Trophoblast cell (in vitro differentiated cells and primary cell): ENCODE results near the gene MAPK8IP2.
"Not testable (repeated sequence)": the region's sequence is repeated elsewhere in the genome, so short reads cannot be mapped to it uniquely, and the experiment has no call there.

Source experiments
- DNase-seq, 2 donors: peaks; one replicate each; pipeline ENCODE4 v3.0.0-alpha.2; 2016
- H2AFZ ChIP-seq: 2 replicates; pipeline ENCODE4 v1.6.1; 2013; ENCODE audit warnings: low read length, moderate library complexity, mild to moderate bottlenecking; ENCODE audit not compliant: insufficient read depth, poor library complexity
- H2AK5ac ChIP-seq: 2 replicates; pipeline ENCODE4 v1.6.1; 2013; ENCODE audit warnings: mild to moderate bottlenecking, low read length
- H2BK120ac ChIP-seq: 2 replicates; pipeline ENCODE4 v1.6.1; 2013; ENCODE audit warnings: low read length, mild to moderate bottlenecking, moderate library complexity; ENCODE audit not compliant: insufficient read depth, poor library complexity
- H2BK12ac ChIP-seq: 2 replicates; pipeline ENCODE4 v1.6.1; 2013; ENCODE audit warnings: mild to moderate bottlenecking, low read length, moderate library complexity
- H2BK5ac ChIP-seq: 2 replicates; pipeline ENCODE4 v1.6.1; 2013; ENCODE audit warnings: low read length, low read depth, moderate library complexity, mild to moderate bottlenecking; ENCODE audit not compliant: poor library complexity
- H3K14ac ChIP-seq: 2 replicates; pipeline ENCODE4 v1.6.1; 2013; ENCODE audit warnings: mild to moderate bottlenecking, low read length
- H3K18ac ChIP-seq: 2 replicates; pipeline ENCODE4 v1.6.1; 2013; ENCODE audit warnings: mild to moderate bottlenecking, low read length
- H3K23ac ChIP-seq: 2 replicates; pipeline ENCODE4 v1.6.1; 2013; ENCODE audit warnings: low read length
- H3K27ac ChIP-seq: 2 replicates; pipeline ENCODE4 v1.5.1; 2013; ENCODE audit warnings: low read depth, mild to moderate bottlenecking, inconsistent platforms, low read length, moderate library complexity
- H3K27me3 ChIP-seq: 2 replicates; pipeline ENCODE4 v1.6.1; 2013; ENCODE audit warnings: inconsistent platforms, mild to moderate bottlenecking, low read length, moderate library complexity; ENCODE audit not compliant: insufficient read depth
- H3K36me3 ChIP-seq, 2 experiments: 1 replicate in 1 of 2; 2 replicates in 1 of 2; pipeline ENCODE4 v1.6.1; 2013; ENCODE audit warnings: low read length in 2 of 2, mild to moderate bottlenecking in 2 of 2, moderate library complexity in 1 of 2; ENCODE audit not compliant: insufficient read depth in 2 of 2, control insufficient read depth in 1 of 2
- H3K4ac ChIP-seq: 2 replicates; pipeline ENCODE4 v1.6.1; 2013; ENCODE audit warnings: low read depth, mild to moderate bottlenecking, low read length, moderate library complexity
- H3K4me1 ChIP-seq, 2 experiments: 1 replicate in 1 of 2; 2 replicates in 1 of 2; pipeline ENCODE4 v1.6.1; 2013; ENCODE audit warnings: low read length in 2 of 2, mild to moderate bottlenecking in 2 of 2, moderate library complexity in 1 of 2; ENCODE audit not compliant: insufficient read depth in 2 of 2, control insufficient read depth in 1 of 2
- H3K4me2 ChIP-seq: 2 replicates; pipeline ENCODE4 v1.6.1; 2013; ENCODE audit warnings: inconsistent platforms, mild to moderate bottlenecking, low read length, moderate library complexity
- H3K4me3 ChIP-seq: 2 replicates; pipeline ENCODE4 v1.5.1; 2013; ENCODE audit warnings: mild to moderate bottlenecking, low read depth, low read length, inconsistent platforms
- H3K79me1 ChIP-seq: one replicate; pipeline ENCODE4 v1.6.1; 2013; ENCODE audit warnings: low read length
- H3K79me2 ChIP-seq: 2 replicates; pipeline ENCODE4 v1.6.1; 2013; ENCODE audit warnings: low read length, mild to moderate bottlenecking; ENCODE audit not compliant: control insufficient read depth, insufficient read depth, poor library complexity
- H3K9ac ChIP-seq: 2 replicates; pipeline ENCODE4 v1.6.1; 2013; ENCODE audit warnings: mild to moderate bottlenecking, low read length
- H3K9me3 ChIP-seq: 2 replicates; pipeline ENCODE4 v1.6.1; 2013; ENCODE audit warnings: low read depth, mild to moderate bottlenecking, control low read depth, inconsistent platforms, low read length; ENCODE audit not compliant: insufficient read depth
- H4K12ac ChIP-seq: 2 replicates; pipeline ENCODE4 v1.6.1; 2013; ENCODE audit warnings: low read depth, mild to moderate bottlenecking, low read length, moderate library complexity
- H4K8ac ChIP-seq: 2 replicates; pipeline ENCODE4 v1.6.1; 2013; ENCODE audit warnings: low read depth, mild to moderate bottlenecking, low read length, moderate library complexity
- H4K91ac ChIP-seq: one replicate; pipeline ENCODE4 v1.6.1; 2013; ENCODE audit warnings: low read depth, mild to moderate bottlenecking, low read length, moderate library complexity
- WGBS: extraction: QIAGEN DNeasy Blood & Tissue Kit; methylation state at CpG from one replicate; pipeline ENCODE4 v1.1.7; 2013; ENCODE audit warnings: missing lambda C conversion rate; ENCODE audit not compliant: insufficient read length, insufficient coverage; ENCODE audit errors: extremely low coverage; 5-methylcytosine and 5-hydroxymethylcytosine counted together

The MAPK8IP2 gene

GRCh38 chr22:50643021-50643820 lies 42.6 kb downstream of the MAPK8IP2 start:
- not testable (repeated sequence) for DNase-seq, H2BK5ac ChIP-seq, H3K14ac ChIP-seq, H3K27me3 ChIP-seq, H4K91ac ChIP-seq, H3K4me2 ChIP-seq, H3K9ac ChIP-seq, H4K8ac ChIP-seq, H3K9me3 ChIP-seq, H2AFZ ChIP-seq, H3K4me3 ChIP-seq, H3K23ac ChIP-seq, H3K27ac ChIP-seq, H3K4me1 ChIP-seq, H3K79me2 ChIP-seq, H3K36me3 ChIP-seq, H3K4ac ChIP-seq, H3K18ac ChIP-seq, H3K79me1 ChIP-seq, H2AK5ac ChIP-seq, H2BK120ac ChIP-seq, H4K12ac ChIP-seq, H2BK12ac ChIP-seq
- no CpG with 5 or more reads among the region's 17 CpGs for WGBS

GRCh38 chr22:50643821-50644101 lies 43.2 kb downstream of the MAPK8IP2 start:
- H3K27ac ChIP-seq, H3K18ac ChIP-seq, H2AFZ ChIP-seq, H4K8ac ChIP-seq, H4K91ac ChIP-seq, H3K4ac ChIP-seq, H3K36me3 ChIP-seq, H3K23ac ChIP-seq, DNase-seq, H2BK12ac ChIP-seq, H3K27me3 ChIP-seq, H4K12ac ChIP-seq, H3K79me2 ChIP-seq, H2BK120ac ChIP-seq, H3K4me1 ChIP-seq, H3K9ac ChIP-seq, H3K79me1 ChIP-seq, H3K4me2 ChIP-seq, H3K9me3 ChIP-seq, H3K14ac ChIP-seq, H2BK5ac ChIP-seq, H2AK5ac ChIP-seq, H3K4me3 ChIP-seq: not testable (repeated sequence)
- no CpG with 5 or more reads among the region's 3 CpGs for WGBS

GRCh38 chr22:50653256-50653655 lies 52.7 kb downstream of the MAPK8IP2 start:
- Histone ChIP-seq H3K4me1 (peaks cover 11 to 12% of the 10 kb centered on the region in 2 experiments), H3K4ac (no peak overlapping the region), H3K14ac (no peak overlapping the region), H3K9me3 (peaks cover 5% of the 10 kb centered on the region), H3K4me3 (no peak overlapping the region), H4K91ac (no peak overlapping the region), H3K27me3 (no peaks in the 10 kb centered on the region), H3K79me2 (no peaks in the 10 kb centered on the region), H2BK5ac (no peak overlapping the region), H3K9ac (no peak overlapping the region), H3K27ac (no peak overlapping the region), H3K18ac (no peak overlapping the region), H3K36me3 (no peaks in the 10 kb centered on the region), H3K79me1 (no peaks in the 10 kb centered on the region), H4K8ac (no peak overlapping the region), H4K12ac (no peak overlapping the region), H2AFZ (no peak overlapping the region), H2AK5ac (no peak overlapping the region), H2BK120ac (no peak overlapping the region), H3K23ac (no peak overlapping the region), H2BK12ac (no peak overlapping the region), H3K4me2 (no peak overlapping the region)
- WGBS, result no CpG with 5 or more reads among the region's 10 CpGs
- DNase-seq, result no peak

GRCh38 chr22:50654664-50655063 lies 54.1 kb downstream of the MAPK8IP2 start:
- not testable (repeated sequence) for H4K91ac ChIP-seq, H3K36me3 ChIP-seq, H4K8ac ChIP-seq, H2BK120ac ChIP-seq, H2BK12ac ChIP-seq, H2BK5ac ChIP-seq, H3K27me3 ChIP-seq, H3K4me2 ChIP-seq, H3K9me3 ChIP-seq, H3K79me1 ChIP-seq, H2AK5ac ChIP-seq, H3K4me3 ChIP-seq, H3K27ac ChIP-seq, H3K79me2 ChIP-seq, H3K23ac ChIP-seq, DNase-seq, H3K9ac ChIP-seq, H3K14ac ChIP-seq, H3K18ac ChIP-seq, H2AFZ ChIP-seq, H4K12ac ChIP-seq, H3K4ac ChIP-seq
- H3K4me1 ChIP-seq, result peaks cover 11 to 12% of the 10 kb centered on the region in 2 experiments
- no CpG with 5 or more reads among the region's 6 CpGs for WGBS
